ENCODE measurements around the gene CMSS1. TPM values are rescaled to one million over a fixed set of nuclear protein-coding genes. Genes with fewer than 3 reads are reported as not detected.

The CMSS1 gene
- total RNA-seq, 4 donors from 2014 or later = 1.3 to 9.9 (median 2.3) TPM

GRCh38 chr3:99918715-99919114, 101.1 kb downstream of the CMSS1 start:
- Histone ChIP-seq H3K36me3 (no peaks in the 10 kb centered on the region), H3K27me3 (no peaks in the 10 kb centered on the region), H3K4me1 (peaks cover 0 to 18% (median 2%) of the 10 kb centered on the region in 4 donors), H3K27ac (no peak overlapping the region), H3K9me3 (no peaks in the 10 kb centered on the region), H3K4me3 (no peak overlapping the region)
- DNase-seq = no peak
- TF ChIP-seq CTCF (IDR thresholded peaks at IDR 0.05) = no peak
- no peak for TF ChIP-seq POLR2A (IDR thresholded peaks at IDR 0.05)

DNA sequence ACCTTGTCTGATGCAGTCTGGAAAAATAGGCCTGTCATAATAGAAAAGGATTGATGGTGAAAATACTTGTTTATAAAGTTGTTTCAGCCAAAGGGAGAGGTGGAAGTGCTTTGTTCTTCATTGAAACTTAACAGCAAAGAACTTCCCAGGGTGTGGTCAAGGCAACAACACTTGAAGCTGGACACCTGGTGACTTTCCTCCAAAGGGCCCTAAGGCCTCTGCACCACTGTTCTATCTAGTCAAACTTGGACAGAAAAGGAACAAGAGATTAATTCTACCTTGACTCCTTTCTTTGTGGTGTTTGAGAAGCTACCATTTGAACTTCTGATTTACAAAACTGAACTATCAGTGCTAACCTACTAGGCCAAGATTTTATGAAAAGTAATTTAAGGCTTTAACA, 102.0 kb downstream of the CMSS1 start:
- H3K36me3 ChIP-seq = no peaks in the 10 kb centered on the region
- H3K4me3 ChIP-seq = no peak overlapping the region
- H3K4me1 ChIP-seq = peaks cover 0 to 18% (median 2%) of the 10 kb centered on the region in 4 donors
- DNase-seq = no peak
- H3K27me3 ChIP-seq = no peaks in the 10 kb centered on the region
- TF ChIP-seq POLR2A (IDR thresholded peaks at IDR 0.05) (no peak), CTCF (IDR thresholded peaks at IDR 0.05) (no peak)
- no peak overlapping the region for H3K27ac ChIP-seq
- H3K9me3 ChIP-seq = no peaks in the 10 kb centered on the region

- no peaks in the 10 kb centered on the region for H3K36me3 ChIP-seq
- no peak overlapping the region for H3K4me3 ChIP-seq
- no peaks in the 10 kb centered on the region for H3K9me3 ChIP-seq
- peaks cover 0 to 18% (median 2%) of the 10 kb centered on the region in 4 donors for H3K4me1 ChIP-seq
- no peaks in the 10 kb centered on the region for H3K27me3 ChIP-seq
- H3K27ac ChIP-seq = peak overlapping the region in 3 of 4 donors; percentile 59 to 76 (median 64)
- TF ChIP-seq POLR2A (IDR thresholded peaks at IDR 0.05) (no peak), CTCF (IDR thresholded peaks at IDR 0.05) (no peak)
- DNase-seq = peak; percentile 20 to 75 (median 52)
These were observed 103.1 kb downstream of the CMSS1 start for GRCh38 chr3:99920481-99921376.

DNA sequence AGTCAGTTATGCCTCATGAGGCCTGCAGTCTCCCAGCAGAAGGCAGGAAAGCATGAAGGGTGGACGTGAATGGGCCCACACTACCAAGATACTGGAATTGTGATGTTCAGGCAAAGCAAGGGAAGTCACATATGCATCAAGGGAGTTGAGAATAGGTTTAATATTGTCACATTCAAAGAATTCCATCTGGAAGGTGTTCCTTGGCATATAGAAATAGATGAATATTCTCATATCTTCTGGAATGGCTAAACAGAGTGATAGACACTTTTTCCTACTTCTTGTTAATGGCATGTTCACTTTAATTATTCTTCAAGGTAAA, 103.7 kb downstream of the CMSS1 start:
- H3K27me3 ChIP-seq = no peaks in the 10 kb centered on the region
- peak overlapping the region in 3 of 4 donors; percentile 59 to 76 (median 64) for H3K27ac ChIP-seq
- H3K9me3 ChIP-seq = no peaks in the 10 kb centered on the region
- H3K4me1 ChIP-seq = peaks cover 0 to 18% (median 2%) of the 10 kb centered on the region in 4 donors
- TF ChIP-seq CTCF (IDR thresholded peaks at IDR 0.05) (no peak), POLR2A (IDR thresholded peaks at IDR 0.05) (no peak)
- no peaks in the 10 kb centered on the region for H3K36me3 ChIP-seq
- H3K4me3 ChIP-seq = no peak overlapping the region
- DNase-seq = no peak

DNA sequence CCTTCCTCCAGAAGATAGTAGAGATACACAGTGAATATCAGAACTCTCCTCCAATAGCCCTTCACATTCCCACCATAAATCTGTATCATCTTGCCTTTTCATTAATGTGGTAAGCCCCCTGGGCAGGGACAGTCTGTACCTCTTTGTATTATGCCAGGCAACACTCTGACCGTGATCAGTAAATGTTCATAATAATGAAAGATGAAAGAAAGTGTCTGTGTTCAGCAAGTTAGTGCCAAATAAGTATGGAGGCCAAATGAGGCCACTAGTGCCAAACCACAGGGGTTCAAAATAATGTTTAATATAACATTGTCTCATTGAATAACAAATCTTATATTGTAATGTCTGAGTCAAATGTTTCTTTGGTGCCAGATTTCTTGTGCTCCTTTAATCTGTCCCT, 104.3 kb downstream of the CMSS1 start:
- no peak overlapping the region for H3K4me3 ChIP-seq
- H3K27me3 ChIP-seq = no peaks in the 10 kb centered on the region
- peaks cover 0 to 18% (median 2%) of the 10 kb centered on the region in 4 donors for H3K4me1 ChIP-seq
- H3K36me3 ChIP-seq = no peaks in the 10 kb centered on the region
- H3K27ac ChIP-seq = no peak overlapping the region
- no peak for TF ChIP-seq CTCF (IDR thresholded peaks at IDR 0.05)
- no peak for TF ChIP-seq POLR2A (IDR thresholded peaks at IDR 0.05)
- DNase-seq = no peak
- H3K9me3 ChIP-seq = no peaks in the 10 kb centered on the region

All from Peyer's patch (tissue), 4 donors.